NB4 (cell line): ENCODE results near the gene MTHFD1L.

Source experiments
- MYC ChIP-seq: IDR thresholded peaks from 2 replicates; pipeline ENCODE4 v1.6.1; 2011; ENCODE audit warnings: low read depth, low read length
- POLR2A ChIP-seq: IDR thresholded peaks from 2 replicates; pipeline ENCODE4 v1.6.1; 2011; ENCODE audit warnings: mild to moderate bottlenecking; ENCODE audit not compliant: insufficient read length; ENCODE audit errors: extremely low read depth
- TF ChIP-seq, protein P1 (sequence below): IDR thresholded peaks from one replicate; pipeline ENCODE4 v1.5.1; 2012; ENCODE audit warnings: low read depth, low read length
- TF ChIP-seq, protein P2 (sequence below): IDR thresholded peaks from 2 replicates; pipeline ENCODE4 v1.6.1; 2011; ENCODE audit warnings: low read depth, low read length

DNA sequence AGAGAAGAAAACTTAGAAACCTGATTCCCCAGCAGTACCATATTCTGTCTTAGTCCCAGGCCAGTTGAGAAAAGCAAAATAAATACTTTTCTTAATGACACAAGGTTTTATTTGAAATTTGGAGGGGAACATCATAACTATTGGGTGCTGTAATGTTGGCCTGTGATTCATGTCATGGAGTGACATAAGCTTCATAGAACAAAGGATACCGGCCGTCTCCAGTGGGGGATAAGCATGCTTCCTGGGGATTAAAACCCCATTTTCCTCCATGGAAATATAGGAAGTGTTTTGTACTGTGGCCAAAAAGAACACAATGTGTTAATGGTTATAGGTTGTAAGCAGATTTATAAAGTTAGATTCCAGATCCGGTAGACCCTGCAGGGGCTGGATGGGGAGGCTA, 18.0 kb downstream of the MTHFD1L start:
- TF ChIP-seq, protein P1, sequence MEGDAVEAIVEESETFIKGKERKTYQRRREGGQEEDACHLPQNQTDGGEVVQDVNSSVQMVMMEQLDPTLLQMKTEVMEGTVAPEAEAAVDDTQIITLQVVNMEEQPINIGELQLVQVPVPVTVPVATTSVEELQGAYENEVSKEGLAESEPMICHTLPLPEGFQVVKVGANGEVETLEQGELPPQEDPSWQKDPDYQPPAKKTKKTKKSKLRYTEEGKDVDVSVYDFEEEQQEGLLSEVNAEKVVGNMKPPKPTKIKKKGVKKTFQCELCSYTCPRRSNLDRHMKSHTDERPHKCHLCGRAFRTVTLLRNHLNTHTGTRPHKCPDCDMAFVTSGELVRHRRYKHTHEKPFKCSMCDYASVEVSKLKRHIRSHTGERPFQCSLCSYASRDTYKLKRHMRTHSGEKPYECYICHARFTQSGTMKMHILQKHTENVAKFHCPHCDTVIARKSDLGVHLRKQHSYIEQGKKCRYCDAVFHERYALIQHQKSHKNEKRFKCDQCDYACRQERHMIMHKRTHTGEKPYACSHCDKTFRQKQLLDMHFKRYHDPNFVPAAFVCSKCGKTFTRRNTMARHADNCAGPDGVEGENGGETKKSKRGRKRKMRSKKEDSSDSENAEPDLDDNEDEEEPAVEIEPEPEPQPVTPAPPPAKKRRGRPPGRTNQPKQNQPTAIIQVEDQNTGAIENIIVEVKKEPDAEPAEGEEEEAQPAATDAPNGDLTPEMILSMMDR = no peak
- no peak for TF ChIP-seq POLR2A
- no peak for TF ChIP-seq MYC
- TF ChIP-seq, protein P2, sequence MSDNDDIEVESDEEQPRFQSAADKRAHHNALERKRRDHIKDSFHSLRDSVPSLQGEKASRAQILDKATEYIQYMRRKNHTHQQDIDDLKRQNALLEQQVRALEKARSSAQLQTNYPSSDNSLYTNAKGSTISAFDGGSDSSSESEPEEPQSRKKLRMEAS = no peak
